RKO (cell line): ENCODE data around the gene FALEC.
A peak's percentile ranks its signal among the peaks of the same experiment; 100 is the strongest.

Experiments used
- DNase-seq: peaks from one replicate; pipeline ENCODE4 v3.0.0-alpha.2; 2016; ENCODE audit warnings: low spot score

FALEC gene

DNA sequence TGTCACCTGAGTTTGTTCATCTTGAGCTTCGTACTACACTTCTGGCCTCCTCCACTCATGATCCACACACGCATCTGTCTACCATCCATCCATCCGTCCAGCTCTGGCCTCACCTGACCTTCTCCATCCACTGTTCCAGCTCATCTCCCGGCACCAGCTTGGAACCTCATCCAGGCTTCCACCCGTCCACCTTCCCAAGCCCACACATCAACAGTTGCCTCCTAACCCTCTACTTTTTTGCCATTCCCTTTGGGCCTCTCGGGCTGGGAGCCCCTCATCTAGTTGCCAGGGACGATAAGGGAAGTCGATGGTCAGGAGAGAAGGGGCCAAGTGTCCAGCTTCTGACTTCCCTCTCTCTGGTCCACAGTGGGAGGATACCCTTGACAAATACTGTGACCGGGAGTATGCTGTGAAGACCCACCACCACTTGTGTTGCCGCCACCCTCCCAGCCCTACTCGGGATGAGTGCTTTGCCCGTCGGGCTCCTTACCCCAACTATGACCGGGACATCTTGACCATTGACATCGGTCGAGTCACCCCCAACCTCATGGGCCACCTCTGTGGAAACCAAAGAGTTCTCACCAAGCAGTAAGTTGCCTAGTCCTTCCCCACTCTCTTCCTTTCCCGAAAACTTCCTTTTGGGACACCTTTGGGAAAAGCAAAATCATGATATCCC lies 3.4 kb upstream of the FALEC start:
- no peak for DNase-seq

DNA sequence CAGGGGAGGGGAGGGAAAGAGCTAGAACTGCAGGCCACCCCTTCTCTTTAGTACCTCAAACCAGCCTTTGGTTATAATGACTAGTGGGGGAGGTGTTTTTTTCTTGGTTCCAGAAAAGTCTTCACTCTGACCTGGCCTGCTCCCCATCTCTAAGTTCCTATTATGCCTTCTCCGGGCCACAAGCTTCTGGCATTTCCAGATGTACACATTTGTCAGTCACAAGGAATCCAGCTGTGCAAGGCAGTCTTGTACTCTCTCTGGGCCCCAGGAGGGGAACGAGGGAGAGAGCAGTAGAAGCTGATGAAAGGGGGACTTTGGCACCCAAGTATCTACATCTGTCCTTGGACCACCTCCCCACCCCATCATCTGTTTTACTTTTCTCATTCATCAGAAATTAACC lies 2.7 kb upstream of the FALEC start:
- no peak for DNase-seq

DNA sequence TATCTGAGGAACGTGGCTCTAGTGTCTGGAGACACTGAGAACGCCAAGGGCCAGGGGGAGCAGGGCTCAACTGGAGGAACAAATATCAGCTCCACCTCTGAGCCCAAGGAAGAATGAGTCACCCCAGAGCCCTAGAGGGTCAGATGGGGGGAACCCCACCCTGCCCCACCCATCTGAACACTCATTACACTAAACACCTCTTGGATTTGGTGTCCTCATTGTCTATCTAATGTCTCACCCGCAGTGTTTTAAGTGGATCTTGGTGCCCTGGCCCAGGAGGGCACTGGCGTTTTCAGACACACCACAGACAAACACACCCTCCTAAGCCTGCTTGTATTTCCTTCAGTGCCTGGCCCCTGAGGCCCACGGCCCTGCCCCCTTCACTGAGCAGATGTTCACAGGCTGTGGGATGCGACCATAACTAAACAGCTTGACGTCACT lies 2.2 kb upstream of the FALEC start:
- no peak for DNase-seq

DNA sequence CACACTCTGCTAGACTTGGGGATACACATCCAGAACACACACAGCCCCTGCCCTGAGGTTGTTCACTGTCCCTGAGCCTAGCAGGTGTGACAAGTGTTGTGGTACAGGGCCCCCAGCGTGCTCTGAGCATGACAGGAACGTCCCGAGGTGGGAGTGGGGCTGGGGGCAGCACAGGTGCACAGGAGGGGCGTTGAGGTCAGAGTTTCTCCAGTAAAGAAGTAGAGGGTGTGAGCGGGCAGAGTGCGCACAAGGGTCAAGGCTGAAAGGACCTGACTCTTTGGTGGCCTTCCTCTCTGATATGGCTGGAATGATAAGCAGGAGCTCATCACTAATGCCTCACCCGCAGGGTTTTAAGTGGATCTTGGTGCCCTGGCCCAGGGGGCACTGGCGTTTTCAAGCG lies 1.3 kb upstream of the FALEC start:
- no peak for DNase-seq

DNA sequence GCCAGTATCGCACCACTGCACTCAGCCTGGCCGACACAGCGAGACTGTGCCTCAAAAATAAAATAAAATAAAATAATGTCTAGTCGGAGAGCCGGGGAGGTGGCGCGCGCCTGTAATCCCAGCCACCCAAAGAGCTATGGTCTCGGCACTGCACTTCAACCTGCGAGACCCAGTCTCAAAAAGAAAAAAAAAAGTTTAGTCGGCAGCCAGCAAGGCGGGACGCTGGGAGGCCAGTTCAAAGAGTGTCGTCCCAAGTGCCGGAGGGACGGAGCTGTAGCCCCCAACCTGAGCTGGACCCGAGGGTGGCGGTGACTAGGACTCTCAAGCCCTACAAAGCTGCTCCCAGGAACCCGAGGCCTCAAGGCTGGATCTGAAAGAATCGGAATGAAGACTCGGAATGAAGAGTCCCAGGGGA lies 632 bp upstream of the FALEC start:
- DNase-seq, result no peak

DNA sequence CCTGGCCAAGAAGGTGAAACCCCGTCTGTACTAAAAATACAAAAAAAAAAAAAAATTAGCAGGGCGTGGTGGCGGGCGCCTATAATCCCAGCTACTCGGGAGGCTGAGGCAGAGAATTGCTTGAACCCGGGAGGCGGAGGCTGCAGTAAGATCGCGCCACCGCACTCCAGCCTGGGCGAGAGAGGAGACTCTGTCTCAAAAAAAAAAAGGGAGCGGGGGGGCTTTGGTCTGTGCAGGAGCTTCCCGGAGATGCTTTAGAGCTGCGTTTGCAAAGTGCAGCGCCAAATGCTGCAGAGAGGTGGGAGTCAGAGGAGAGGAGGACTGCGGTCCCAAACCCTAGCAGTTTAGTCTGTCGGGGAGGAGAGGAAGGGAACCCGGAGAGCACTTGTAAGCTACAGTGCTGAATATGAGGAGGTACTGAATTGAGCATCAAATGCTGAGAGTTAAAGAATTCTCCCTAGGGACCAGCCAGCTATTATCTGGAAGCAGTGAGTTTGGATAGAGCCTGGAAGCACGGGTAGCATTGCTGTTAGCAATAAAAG lies 569 bp downstream of the FALEC start:
- DNase-seq, result peak; percentile 55

DNA sequence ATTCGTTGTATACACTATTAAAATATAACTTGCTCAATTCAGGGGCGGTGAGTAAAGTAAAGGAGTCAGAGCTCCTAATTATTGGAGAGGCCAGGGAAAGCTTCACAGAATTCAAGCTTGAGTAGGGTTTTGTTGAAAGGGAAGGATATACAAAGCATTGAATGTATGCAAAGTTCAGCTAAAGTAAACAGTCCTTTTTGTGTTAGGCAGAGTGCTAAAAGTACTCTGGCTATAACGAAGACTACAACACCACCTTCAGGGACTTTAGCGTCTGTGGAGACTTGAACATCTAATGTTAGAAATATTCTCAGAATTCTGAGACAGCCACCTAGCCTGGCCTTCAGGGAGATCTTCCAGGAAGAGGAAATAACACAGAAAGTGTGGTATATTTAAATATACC lies 1.1 kb downstream of the FALEC start:
- DNase-seq, result peak; percentile 63

DNA sequence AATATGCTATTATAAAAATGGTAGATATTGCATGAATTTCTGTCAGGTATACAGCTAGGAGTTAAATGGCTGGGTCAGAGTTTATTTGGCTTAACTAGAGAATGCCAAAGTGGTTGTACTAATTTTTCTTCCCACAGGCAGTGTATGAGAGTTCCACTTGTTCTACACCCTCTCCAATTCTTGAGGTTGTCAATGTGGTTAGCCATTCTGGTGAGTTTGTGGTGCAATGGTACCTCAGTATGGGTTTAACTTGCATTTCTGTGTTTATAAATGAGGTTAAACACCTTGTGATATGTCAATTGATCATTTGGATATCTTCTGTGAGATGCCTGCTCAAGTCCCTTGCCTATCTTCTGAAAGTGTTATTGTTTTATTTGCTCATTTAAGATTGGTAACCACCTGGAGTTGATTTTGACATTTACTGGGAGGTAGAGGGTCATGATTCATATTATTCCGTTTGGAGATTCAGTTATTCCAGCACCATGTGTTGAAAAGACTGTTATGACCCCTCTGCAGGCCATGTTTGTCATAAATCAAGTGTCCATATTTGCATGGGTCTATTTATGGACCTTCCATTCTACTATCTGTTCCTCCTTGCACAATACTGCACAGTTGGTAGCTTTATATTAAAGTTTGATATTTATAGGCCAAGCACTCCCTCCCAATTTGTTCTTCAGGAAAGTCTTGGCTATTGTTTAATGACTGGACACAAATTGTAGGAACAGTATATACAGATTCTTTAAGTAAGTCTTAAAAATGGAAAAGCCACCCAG lies 5.8 kb downstream of the FALEC start:
- DNase-seq, result no peak

DNA sequence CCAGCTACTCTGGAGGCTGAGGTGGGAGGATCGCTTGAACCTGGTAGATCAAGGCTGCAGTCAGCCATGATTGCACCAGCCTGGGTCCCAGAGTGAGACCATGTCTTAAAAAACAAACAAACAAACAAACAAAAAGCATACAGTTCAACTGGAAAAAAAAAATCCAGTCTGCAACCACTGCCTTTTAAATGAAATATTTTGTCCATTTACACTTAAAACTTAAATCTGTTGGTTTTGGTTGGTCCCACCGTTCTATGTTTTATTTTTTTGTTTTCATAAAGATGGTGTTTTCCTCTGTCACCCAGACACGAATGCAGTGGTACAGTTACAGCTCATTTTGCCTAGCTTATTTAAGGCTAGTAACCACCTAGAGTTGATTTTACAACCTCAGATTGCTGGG lies 9.8 kb downstream of the FALEC start:
- no peak for DNase-seq

DNA sequence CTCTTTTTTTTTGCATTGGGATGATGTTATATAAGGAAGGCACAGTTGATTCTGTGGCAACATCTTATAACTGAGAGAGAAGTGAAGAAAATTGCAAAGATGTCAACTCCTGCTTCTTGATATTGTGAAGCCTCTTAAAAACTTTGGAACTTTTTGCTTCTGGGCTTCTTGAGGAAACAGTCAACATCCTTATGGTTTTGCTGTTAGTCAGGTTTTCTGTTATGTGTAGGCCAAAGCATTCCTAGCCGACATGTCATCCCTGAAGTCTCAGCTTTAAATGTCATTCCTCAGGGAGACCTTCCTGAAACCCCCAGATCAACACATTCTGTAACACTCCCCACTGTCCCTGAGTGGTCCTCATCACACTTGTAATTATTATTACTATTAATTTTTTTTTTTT lies 12.6 kb downstream of the FALEC start:
- DNase-seq, result no peak

DNA sequence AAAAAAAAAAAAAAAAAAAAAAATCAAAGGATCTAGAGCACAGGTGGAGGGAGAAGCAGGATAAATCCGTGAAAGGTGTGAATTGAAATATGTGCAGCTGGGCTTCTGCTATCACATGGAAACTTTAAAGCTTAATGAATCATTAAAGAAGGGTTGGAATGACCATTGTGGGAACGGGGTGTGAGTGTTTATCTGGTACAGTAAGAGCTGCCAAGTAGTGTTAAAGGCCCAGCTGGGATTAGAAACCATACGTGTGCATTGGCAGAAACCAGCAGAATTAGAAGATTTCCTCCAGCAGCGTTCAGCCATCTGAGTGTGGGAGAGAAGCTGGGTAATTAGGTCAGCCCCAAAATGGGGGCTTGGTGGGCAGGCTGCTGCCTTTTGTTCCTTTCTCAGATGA lies 13.5 kb downstream of the FALEC start:
- peak; percentile 34 for DNase-seq

DNA sequence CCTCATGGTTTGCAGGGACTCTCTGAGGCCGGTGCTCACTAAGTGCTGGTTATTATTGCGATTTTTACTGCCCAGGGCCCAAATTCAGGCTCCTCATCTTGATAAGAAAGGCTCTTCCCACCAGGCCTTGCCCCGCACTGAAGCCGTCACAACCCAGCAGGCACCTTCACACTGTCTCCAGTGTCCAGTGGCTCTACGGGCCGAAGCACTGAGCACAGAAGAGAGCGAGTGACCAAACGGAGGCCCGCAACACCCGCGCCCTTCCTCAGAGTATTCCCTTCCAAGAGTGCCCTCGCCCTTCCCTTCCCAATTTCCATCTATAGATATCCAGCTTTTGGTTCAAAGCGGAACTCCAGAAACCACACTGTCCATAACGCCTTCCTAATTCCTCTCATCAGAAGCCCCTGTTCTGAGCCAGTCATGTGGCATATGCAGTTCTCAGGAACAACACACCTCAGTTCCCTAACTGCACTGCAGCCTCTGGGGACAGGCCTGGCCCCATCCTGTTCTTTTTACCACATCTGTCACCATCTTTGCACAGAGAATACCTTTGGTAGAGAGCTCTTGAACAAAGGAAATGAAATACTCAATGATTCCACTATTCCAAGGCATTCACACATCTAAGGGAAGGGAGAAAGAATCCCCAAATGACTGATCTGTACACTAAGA lies 15.1 kb downstream of the FALEC start:
- no peak for DNase-seq

DNA sequence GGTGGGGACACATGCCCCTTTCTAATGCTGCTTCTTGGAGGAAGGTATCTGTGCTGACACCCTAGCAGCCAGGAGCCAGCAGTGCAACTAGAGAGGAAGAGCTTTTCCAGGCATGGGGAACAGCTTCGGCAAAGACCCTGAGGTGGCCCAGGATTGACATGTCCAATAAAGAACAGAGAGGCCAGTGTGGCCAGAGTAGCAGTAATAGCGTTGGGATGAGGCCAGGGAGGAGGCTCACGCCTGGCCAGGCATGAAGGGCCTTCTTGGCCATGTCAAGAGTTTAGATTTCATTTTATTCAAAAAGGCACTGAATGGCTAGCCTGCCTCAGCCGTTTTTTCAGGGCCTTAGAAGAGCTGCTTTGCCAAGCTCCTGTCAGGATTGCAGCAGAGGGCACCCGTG lies 17.3 kb downstream of the FALEC start:
- no peak for DNase-seq

DNA sequence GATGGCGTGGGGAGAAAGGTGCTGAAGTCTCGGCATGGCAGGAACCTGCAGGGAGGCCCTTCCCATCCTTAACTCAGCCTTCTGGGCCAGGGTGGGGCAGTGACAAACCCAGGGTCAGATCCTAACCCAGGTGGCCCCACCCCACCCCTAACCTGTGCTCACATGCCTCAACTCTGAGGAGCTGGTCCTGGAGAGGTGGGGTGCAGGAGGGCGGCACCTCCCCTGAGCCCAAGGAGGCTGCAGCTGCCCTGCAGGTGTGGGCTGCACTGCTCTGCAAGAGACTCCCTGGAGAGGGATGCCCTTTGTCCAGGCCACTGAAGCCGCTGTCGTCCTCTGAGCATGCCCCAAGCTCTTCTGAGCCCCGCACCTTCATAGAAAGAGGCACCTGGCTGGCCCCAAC lies 18.4 kb downstream of the FALEC start:
- DNase-seq, result no peak

DNA sequence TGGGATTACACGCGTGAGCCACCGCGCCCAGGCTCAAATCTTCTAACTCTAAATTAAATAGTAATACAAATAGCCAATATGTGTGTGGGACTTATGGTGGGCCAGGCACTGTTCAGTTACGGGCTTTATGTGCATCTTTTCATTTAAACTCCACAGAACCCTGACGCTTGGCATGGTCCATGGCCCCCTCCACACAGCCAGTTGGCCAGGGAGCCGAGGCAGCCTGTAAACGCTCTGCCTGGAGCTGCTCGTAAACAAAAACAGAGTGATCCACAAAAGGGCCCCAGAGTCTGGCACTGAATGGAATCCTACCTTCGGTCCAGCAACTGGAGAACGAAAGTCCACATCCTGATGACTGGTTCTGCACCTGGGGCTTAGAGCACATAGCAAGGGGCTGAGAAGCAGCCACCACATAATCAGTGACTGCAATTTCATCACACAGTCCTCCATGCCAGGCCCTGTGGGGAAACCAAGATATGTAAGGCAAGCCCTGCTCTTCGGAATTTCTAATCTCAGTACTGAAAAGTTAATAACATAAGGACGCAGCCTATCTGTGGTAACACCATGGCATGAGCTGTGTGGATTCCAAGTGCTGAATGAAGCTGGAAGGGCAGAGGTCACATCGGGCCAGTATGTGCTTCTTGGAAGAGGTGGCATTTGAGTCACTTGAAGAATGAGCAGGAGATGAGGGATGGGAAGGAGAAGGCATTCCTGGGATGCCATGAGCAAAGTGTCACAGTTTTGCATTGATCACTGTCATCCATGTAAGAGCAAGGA lies 20.1 kb downstream of the FALEC start:
- no peak for DNase-seq

DNA sequence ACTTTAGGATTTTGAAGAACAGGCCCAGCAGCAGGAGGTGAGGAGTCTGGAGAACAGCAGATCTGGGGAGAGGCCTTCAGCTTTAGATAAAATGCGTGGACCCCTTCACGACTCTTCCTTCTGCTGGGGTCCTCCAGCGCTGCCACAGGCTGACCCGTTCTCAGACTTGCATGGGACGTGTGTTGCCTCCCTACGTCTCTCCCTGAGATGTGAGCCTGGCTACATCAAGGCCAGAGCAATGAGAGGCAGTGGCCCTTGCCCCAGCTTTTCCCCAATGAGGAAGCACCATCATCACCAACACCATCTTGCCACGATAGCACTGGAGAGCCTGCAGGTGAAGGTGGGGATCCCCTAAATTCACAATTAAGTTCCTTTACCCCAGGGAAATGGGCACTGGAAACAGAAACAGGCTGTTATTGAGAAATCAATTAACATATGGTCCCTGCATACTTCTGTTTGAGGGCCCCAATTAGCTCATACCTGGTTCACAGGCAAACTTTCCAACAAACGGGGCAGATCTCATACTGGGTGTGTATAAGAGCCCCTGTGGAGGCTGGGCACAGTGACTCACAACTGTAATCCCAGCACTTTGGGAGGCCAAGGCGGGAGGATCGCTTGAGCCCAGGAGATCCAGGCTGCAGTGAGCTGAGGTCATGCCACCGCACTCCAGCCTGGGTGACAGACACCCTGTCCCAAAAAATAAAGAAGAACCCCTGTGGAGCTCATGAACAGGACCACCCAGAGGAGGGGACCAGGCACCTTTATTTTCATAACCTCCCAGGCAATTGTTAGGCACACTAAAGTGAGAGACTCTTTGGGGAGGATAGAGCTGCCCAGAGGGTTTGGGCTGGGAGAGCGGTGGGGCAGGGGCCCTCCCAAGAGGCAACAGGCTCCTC lies 21.5 kb downstream of the FALEC start:
- no peak for DNase-seq

DNA sequence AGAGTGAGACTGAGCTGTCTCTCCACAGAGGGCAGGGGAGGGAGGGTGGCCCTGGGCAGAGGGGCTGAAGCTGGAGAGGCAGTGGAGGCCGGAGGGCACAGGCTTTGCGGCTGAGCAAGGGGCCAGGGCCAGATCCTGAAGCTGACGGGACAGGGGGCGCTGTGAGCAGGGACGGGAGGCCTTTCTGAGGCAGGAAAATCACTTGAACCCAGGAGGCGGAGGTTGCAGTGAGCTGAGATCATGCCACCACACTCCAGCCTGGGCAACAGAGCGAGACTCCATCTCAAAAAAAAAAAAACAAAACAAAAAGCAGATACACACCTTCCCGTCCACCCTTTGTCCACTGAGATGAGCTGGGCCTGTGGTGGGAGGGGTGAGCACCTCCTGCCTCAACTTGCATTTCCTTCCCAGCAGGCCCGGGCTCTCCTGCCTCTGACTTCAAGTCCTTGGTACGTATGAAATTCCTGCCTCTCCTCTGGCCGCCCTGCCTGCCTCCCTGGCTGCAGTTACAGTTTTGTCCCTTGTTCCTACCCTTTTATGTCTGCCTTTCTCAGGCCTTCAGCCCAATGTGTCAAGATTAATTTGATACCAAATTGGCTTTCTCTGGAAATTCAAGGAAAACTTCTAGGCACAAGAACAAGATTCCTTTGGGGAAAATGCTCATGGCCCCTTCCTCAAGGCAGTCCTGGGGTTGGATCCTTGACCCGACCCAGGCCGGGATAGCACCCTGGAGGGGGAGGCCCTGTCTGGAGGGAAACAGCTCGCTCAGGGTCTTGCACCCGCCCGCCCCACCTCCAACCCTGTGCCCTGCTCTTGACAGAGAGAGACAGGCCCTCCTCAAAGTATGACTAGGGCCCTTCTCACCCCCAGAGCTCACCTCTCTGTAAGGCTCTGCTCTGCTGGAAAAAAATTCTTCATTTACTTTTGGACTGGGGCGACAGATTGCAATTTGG lies 22.5 kb downstream of the FALEC start:
- DNase-seq, result no peak

DNA sequence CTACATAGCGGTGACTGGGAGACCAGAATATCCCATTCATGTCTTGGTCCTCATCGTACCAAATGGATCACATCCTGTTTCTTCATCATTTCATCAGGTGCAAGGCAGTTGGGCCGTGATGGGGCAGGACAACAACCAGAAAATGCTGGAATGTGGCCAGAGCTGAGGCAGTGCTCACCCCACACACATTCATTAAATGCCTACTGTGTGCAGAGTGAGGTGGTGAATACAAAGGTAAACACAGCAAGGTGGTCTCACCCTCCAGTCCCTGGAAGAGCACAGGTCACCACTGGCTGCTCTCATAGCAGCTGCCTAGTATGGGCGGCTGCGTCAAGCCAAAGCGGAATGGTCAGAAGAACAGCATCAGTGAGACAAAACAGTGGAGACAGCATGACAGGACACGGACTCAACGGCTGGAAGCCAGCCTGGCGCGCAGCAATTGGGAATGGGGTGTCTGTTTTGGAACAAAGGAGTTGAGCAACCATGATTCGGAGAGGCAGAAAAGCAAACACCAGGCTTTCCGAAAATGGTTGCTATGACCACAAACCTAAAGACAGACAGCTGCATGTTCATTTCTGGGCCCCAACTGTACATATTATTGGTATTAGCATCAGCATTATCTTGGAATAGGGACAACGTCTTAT lies 28.1 kb downstream of the FALEC start:
- no peak for DNase-seq

DNA sequence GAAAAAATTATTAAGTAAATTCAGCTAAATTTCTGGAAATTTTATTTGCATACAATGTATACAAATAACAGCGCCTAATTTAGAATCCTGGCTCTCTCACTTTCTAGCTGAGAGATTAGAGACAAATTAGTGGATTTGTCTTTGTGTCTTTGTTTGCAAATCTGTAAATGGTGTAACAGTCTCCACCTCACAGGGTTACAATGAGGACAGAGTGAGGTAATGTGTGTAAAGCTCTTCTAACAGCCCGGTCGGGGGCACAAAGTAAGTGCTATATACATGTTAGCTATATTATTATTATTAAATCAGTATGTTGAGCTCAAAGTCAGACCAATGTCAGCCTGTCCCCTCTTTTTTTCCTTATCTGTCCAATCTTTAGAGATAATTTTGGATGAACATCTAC lies 28.7 kb downstream of the FALEC start:
- no peak for DNase-seq
